Measurements from ENCODE around the gene NHSL1. TPM values are rescaled to one million over a fixed set of nuclear protein-coding genes. Genes with fewer than 3 reads are reported as not detected.

Gene NHSL1
- total RNA-seq, 1 donor from 2014 or later, result 23.1 TPM

DNA sequence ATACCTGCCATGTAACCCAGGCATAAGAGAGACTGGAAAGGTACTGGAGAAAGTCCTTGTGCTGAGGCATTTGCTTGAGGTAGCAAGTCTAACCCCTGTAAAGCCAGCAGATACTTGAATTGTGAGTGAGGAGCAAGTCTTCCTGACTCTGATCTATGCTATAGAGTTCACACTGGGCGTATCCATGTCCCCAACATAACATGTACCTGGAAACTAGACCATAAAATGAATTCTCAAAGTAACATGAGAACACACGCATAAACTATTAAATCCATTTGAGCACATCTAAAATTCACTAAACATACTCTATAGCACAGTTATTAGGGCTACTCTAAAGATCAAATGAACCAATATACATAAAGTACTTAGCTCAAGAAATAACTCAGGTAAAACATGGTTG is 2.0 kb downstream of the NHSL1 start:
- TF ChIP-seq POLR2A (IDR thresholded peaks at IDR 0.05), result no peak
- no peak for TF ChIP-seq POLR2AphosphoS5 (IDR thresholded peaks at IDR 0.05; ENCODE audit: insufficient read depth in 1 of 2, low read depth in 1 of 2)
- TF ChIP-seq, protein P1, sequence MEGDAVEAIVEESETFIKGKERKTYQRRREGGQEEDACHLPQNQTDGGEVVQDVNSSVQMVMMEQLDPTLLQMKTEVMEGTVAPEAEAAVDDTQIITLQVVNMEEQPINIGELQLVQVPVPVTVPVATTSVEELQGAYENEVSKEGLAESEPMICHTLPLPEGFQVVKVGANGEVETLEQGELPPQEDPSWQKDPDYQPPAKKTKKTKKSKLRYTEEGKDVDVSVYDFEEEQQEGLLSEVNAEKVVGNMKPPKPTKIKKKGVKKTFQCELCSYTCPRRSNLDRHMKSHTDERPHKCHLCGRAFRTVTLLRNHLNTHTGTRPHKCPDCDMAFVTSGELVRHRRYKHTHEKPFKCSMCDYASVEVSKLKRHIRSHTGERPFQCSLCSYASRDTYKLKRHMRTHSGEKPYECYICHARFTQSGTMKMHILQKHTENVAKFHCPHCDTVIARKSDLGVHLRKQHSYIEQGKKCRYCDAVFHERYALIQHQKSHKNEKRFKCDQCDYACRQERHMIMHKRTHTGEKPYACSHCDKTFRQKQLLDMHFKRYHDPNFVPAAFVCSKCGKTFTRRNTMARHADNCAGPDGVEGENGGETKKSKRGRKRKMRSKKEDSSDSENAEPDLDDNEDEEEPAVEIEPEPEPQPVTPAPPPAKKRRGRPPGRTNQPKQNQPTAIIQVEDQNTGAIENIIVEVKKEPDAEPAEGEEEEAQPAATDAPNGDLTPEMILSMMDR (IDR thresholded peaks at IDR 0.05), result no peak
- intact Hi-C loops (cut with DNase I), result no loop called here
- no peaks in the 10 kb centered on the region for H3K9me3 ChIP-seq
- H3K36me3 ChIP-seq, result no peaks in the 10 kb centered on the region
- H3K27ac ChIP-seq, result no peak overlapping the region
- no peaks in the 10 kb centered on the region for H3K27me3 ChIP-seq
- H3K4me3 ChIP-seq, result no peak overlapping the region
- no peak for DNase-seq (ENCODE audit: extremely low spot score in 2 of 2)
- peaks cover 9% of the 10 kb centered on the region for H3K4me1 ChIP-seq

DNA sequence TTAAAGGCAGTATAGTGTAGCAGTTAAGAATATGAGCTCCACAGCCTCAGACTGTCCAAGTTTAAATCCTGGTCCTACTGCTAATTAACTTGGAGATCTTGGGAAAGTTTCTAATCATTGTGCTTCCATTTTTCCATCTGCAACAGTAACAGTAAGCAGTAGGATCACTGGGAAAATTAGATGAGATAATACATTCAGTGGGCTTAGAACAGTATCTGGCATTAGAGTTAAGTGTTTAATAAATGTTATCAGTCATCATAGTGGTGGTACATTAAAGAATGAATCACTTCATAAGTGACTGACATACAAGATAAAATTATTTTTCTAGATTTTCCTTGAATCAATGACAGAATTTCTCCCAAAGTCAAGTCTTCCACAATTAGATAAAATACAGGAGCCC is 5.0 kb downstream of the NHSL1 start:
- no peak overlapping the region for H3K4me3 ChIP-seq
- no peak for DNase-seq (ENCODE audit: extremely low spot score in 2 of 2)
- no peak overlapping the region for H3K27ac ChIP-seq
- peaks cover 12% of the 10 kb centered on the region for H3K4me1 ChIP-seq
- intact Hi-C loops (cut with DNase I), result no loop called here
- no peaks in the 10 kb centered on the region for H3K9me3 ChIP-seq
- H3K27me3 ChIP-seq, result no peaks in the 10 kb centered on the region
- H3K36me3 ChIP-seq, result no peaks in the 10 kb centered on the region
- TF ChIP-seq, protein P1 (IDR thresholded peaks at IDR 0.05), result no peak

GRCh38 chr6:138493413-138493812 is 5.9 kb downstream of the NHSL1 start:
- Histone ChIP-seq H3K27ac (no peak overlapping the region), H3K27me3 (no peaks in the 10 kb centered on the region), H3K4me3 (no peak overlapping the region), H3K4me1 (peaks cover 12% of the 10 kb centered on the region), H3K36me3 (no peaks in the 10 kb centered on the region), H3K9me3 (no peaks in the 10 kb centered on the region)
- TF ChIP-seq POLR2AphosphoS5 (IDR thresholded peaks at IDR 0.05; ENCODE audit: insufficient read depth in 1 of 2, low read depth in 1 of 2) (peak in 1 of 2 donors; percentile 19), POLR2A (IDR thresholded peaks at IDR 0.05) (no peak)
- TF ChIP-seq, protein P1 (IDR thresholded peaks at IDR 0.05), result no peak
- intact Hi-C loops (cut with DNase I), result no loop called here
- DNase-seq (ENCODE audit: extremely low spot score in 2 of 2), result no peak

DNA sequence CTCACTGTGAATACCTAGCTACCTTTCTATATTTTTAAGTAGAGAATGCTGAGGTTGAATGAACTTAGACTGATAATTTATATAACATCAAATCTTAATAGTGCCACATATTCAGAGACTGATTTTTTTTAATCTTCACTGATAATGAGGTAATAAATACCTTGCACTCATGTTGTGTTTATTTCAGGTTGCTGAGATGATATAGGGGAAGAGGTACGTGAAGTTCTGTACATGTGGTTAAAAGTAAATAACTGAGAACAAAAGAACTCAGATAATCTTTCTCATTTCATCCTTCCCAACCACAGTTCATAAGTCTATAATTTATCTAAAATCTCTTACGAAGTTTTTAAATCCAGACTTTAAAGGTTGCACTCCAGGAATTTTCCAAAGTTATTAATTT is 6.4 kb downstream of the NHSL1 start:
- no peaks in the 10 kb centered on the region for H3K27me3 ChIP-seq
- no peak for DNase-seq (ENCODE audit: extremely low spot score in 2 of 2)
- H3K36me3 ChIP-seq, result no peaks in the 10 kb centered on the region
- no peak overlapping the region for H3K4me3 ChIP-seq
- peaks cover 12% of the 10 kb centered on the region for H3K4me1 ChIP-seq
- intact Hi-C loops (cut with DNase I), result no loop called here
- H3K27ac ChIP-seq, result no peak overlapping the region
- no peaks in the 10 kb centered on the region for H3K9me3 ChIP-seq
- TF ChIP-seq POLR2A (IDR thresholded peaks at IDR 0.05), result no peak
- TF ChIP-seq POLR2AphosphoS5 (IDR thresholded peaks at IDR 0.05; ENCODE audit: insufficient read depth in 1 of 2, low read depth in 1 of 2), result no peak
- TF ChIP-seq, protein P1 (IDR thresholded peaks at IDR 0.05), result no peak

GRCh38 chr6:138492113-138492512 is 7.2 kb downstream of the NHSL1 start:
- no peaks in the 10 kb centered on the region for H3K36me3 ChIP-seq
- no peak for TF ChIP-seq POLR2AphosphoS5 (IDR thresholded peaks at IDR 0.05; ENCODE audit: insufficient read depth in 1 of 2, low read depth in 1 of 2)
- TF ChIP-seq, protein P1 (IDR thresholded peaks at IDR 0.05), result no peak
- TF ChIP-seq POLR2A (IDR thresholded peaks at IDR 0.05), result no peak
- DNase-seq (ENCODE audit: extremely low spot score in 2 of 2), result no peak
- intact Hi-C loops (cut with DNase I), result no loop called here
- peaks cover 12% of the 10 kb centered on the region for H3K4me1 ChIP-seq
- H3K4me3 ChIP-seq, result no peak overlapping the region
- H3K27me3 ChIP-seq, result no peaks in the 10 kb centered on the region
- H3K9me3 ChIP-seq, result no peaks in the 10 kb centered on the region
- H3K27ac ChIP-seq, result no peak overlapping the region
